22Rv1 (cell line): ENCODE results near the gene TECPR2.
"Not testable (repeated sequence)": the region's sequence is repeated elsewhere in the genome, so short reads cannot be mapped to it uniquely, and the experiment has no call there.

Source experiments
- H3K27ac ChIP-seq: fragments of 450-650 bp; 2 replicates; pipeline ENCODE4 v1.5.1; 2017
- CTCF ChIP-seq: fragments of 450-650 bp; IDR thresholded peaks from 2 replicates; pipeline ENCODE4 v1.5.1; 2017; ENCODE audit warnings: mild to moderate bottlenecking
- ZFX ChIP-seq: fragments of 450-650 bp; IDR thresholded peaks from 2 replicates; pipeline ENCODE4 v1.6.1; 2017; ENCODE audit warnings: antibody characterized with exemption, borderline replicate concordance

The TECPR2 gene

DNA sequence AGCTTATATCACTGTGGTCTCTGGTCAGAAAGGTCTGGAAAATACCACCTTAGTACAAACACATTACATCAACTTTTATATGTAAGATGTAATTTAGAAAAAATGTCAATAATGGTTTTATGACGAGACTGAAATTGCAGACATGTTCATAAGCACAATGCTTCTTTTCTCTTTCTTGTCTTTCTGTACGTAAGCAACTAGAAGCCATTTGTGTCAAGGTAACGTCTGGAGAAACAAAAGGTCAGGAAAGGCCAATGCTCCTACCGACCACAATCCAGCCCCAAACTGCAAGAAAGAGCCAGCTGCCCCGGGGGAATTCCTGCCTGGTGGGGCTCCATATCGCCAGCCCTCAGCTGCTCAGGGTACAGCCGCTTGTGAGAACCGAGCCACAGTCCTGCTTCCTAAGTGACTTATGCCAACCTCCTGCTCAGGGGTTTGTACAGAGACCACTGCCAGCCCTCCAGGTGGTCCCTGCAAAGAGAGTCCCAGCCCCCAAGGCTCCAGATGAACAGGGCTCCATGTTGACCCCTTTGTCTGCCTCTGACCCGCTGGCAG, 36.9 kb upstream of the TECPR2 start:
- no peak overlapping the region for H3K27ac ChIP-seq

GRCh38 chr14:102326583-102326982, 36.2 kb upstream of the TECPR2 start:
- no peak overlapping the region for H3K27ac ChIP-seq
- TF ChIP-seq CTCF (no peak), ZFX (no peak)

More for the DNA sequence above, 36.9 kb upstream of the TECPR2 start:
- no peak for TF ChIP-seq ZFX
- no peak for TF ChIP-seq CTCF

DNA sequence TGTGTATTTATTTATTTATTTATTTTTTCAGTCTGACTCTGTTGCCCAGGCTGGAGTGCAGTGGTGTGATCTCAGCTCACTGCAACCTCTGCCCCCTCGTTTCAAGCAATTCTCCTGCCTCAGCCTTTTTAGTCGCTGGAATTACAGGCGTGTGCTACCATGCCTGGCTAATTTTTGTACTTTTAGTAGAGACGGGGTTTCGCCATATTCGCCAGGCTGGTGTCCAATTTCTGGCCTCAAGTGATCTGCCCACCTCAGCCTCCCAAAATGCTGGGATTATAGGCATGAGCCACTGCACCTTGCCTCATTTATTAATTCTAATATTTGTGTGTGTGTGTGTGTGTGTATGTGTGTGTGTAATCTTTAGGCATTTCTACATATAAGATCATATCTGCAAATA, 33.4 kb upstream of the TECPR2 start:
- not testable (repeated sequence) for H3K27ac ChIP-seq

- TF ChIP-seq ZFX (no peak), CTCF (no peak)
- H3K27ac ChIP-seq, result no peak overlapping the region
Observed at GRCh38 chr14:102330806-102331205, 31.9 kb upstream of the TECPR2 start.

DNA sequence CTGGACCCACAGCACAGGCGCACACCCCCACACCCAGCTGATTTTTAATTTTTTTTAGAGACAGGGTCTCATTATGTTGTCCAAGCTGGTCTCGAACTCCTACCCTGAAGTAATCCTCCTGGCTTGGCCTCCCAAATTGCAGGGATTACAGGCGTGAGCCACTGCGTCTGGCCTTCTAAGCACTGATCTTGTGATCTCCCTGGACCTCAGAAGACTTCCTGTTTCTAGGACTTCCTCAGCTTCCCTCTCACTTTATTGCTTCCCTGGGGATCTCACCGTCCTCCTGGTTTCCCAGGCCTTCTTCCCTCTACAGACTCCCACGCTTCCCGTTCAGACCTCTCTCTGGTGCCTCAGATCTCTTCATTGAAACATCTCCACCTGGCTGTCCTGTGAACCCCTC, 29.4 kb upstream of the TECPR2 start:
- TF ChIP-seq CTCF, result no peak
- TF ChIP-seq ZFX, result no peak
- H3K27ac ChIP-seq, result no peak overlapping the region

DNA sequence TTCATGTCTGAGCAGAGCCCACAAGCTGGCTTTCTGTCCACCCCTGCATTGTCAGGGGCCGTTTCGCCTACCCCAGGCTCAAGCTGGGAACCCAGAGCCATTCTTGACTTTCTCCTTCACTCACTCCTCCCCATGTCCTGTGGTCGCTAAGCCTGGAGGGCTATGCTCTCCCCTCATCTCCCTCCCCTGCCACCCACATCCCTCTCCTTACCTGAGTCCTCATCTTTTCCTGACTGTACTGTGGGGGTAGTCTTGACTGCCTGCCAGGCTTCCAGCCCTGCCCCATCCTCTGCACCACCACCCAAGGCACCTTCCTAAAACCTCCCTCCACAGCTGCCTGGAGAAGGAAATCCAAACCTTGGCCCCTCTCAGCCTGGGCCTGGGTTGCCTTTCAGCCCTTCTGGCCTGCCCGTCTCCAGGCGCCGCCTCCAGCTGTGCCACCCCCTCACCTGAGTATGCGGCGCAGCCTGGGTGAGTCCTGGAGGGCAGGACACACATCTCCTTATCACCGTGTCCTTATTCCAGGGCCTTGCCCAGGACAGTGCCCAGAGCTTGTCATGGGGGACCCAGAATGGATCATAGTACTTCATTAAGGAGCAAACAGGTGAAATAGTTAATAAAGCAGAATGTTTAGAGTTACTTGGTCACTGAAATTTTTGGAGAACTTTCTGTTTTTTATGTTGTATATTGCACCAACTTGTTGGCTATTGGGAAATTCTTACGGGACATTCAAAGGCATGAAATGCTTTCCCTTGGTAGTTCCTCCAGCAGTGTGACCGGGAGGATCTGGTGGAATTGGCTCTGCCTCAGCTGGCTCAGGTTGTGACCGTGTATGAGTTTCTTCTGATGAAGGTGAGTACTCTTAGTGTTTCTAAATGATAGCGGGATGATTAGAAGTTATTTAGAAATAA, 28.7 kb upstream of the TECPR2 start:
- TF ChIP-seq CTCF (no peak), ZFX (no peak)
- no peak overlapping the region for H3K27ac ChIP-seq

DNA sequence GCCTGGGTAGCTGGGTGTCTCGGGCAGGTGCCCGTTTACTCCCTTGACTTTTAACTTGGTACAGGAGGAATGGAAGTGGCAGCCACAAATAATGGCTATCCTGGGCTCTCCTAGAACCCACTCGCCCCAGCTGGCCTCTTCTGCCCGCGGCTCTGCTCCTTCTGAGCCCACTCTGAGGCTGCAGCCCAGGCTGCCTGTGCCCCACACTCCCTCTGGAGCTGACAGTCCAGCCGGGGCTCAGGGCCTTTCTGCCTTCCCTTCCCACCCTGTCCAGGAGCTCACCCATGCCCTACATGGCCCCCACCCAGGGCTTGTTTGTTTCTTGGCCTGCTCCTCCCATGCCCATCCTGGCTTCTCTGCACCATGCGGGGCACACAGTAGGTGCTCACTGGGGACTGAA, 27.6 kb upstream of the TECPR2 start:
- H3K27ac ChIP-seq, result no peak overlapping the region
- TF ChIP-seq CTCF, result no peak
- no peak for TF ChIP-seq ZFX
